ENCODE data around the gene C1QTNF3. TPM values are rescaled to one million over a fixed set of nuclear protein-coding genes. Genes with fewer than 3 reads are reported as not detected.

The C1QTNF3 gene
- total RNA-seq, 4 donors from 2014 or later: 5.9 to 30.1 (median 8.7) TPM

GRCh38 chr5:33997331-33997983, 45.6 kb downstream of the C1QTNF3 start:
- 27% methylated on average over 6 of the region's 6 CpGs for WGBS
- peaks cover 31% of the 10 kb centered on the region for H3K36me3 ChIP-seq

DNA sequence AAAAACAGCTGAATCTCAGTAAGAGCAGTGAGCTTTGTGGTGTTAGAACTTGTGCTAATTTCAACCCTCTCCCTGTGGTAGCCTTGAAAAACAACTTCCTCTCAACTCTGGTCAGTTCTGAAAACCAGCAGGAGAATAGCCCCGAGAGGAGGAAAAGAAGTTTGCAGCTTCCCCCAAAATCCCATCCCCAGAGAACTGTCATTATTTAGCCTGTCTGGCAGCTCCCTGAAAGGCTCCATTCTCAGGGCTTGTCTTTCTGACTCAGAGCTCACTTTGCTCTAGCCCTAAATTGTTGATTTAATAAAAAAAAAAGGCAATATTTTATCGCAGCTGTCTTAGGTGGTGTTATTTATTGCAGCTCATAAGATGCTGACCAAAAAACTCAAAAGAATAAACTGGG, 47.1 kb downstream of the C1QTNF3 start:
- Histone ChIP-seq H3K27me3 (no peaks in the 10 kb centered on the region), H3K36me3 (peaks cover 28% of the 10 kb centered on the region), H3K9me3 (no peaks in the 10 kb centered on the region), H3K4me1 (peaks cover 4% of the 10 kb centered on the region), H3K4me3 (no peak overlapping the region), H3K27ac (no peak overlapping the region)
- 73% methylated on average over 2 of the region's 2 CpGs for WGBS
- TF ChIP-seq, protein P1, sequence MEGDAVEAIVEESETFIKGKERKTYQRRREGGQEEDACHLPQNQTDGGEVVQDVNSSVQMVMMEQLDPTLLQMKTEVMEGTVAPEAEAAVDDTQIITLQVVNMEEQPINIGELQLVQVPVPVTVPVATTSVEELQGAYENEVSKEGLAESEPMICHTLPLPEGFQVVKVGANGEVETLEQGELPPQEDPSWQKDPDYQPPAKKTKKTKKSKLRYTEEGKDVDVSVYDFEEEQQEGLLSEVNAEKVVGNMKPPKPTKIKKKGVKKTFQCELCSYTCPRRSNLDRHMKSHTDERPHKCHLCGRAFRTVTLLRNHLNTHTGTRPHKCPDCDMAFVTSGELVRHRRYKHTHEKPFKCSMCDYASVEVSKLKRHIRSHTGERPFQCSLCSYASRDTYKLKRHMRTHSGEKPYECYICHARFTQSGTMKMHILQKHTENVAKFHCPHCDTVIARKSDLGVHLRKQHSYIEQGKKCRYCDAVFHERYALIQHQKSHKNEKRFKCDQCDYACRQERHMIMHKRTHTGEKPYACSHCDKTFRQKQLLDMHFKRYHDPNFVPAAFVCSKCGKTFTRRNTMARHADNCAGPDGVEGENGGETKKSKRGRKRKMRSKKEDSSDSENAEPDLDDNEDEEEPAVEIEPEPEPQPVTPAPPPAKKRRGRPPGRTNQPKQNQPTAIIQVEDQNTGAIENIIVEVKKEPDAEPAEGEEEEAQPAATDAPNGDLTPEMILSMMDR (IDR thresholded peaks at IDR 0.05): no peak
- TF ChIP-seq POLR2A (IDR thresholded peaks at IDR 0.05) (no peak), POLR2AphosphoS5 (IDR thresholded peaks at IDR 0.05) (no peak), EP300 (IDR thresholded peaks at IDR 0.05) (no peak)
- DNase-seq (ENCODE audit: low spot score in 2 of 2): no peak

More at GRCh38 chr5:33997331-33997983, 45.6 kb downstream of the C1QTNF3 start:
- Histone ChIP-seq H3K9me3 (no peaks in the 10 kb centered on the region), H3K4me1 (peaks cover 4% of the 10 kb centered on the region), H3K27me3 (no peaks in the 10 kb centered on the region), H3K27ac (no peak overlapping the region), H3K4me3 (no peak overlapping the region)
- DNase-seq (ENCODE audit: low spot score in 2 of 2): peak; percentile 81 to 83
- TF ChIP-seq, protein P1 (IDR thresholded peaks at IDR 0.05): peak; percentile 25 to 67
- no peak for TF ChIP-seq POLR2A (IDR thresholded peaks at IDR 0.05)
- peak in 1 of 3 donors; percentile 29 for TF ChIP-seq POLR2AphosphoS5 (IDR thresholded peaks at IDR 0.05)
- TF ChIP-seq EP300 (IDR thresholded peaks at IDR 0.05): no peak

DNA sequence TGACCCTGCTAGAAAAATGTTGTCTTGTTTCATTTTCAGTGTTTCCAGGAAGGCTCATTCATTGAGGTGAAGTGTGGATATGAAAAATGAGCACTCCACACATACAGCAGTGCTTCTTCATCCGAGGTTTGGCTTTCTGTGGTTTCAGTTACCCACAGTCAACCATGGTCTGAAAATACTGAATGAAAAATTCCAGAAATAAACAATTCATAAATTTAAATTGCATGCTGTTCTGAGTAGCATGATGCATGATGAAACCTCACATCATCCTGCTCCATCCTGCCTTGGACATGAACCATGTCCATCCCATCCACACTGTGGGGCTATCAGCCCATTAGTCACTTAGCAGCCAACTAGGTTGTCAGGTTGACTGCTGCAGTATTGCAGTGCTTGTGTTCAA, 48.2 kb downstream of the C1QTNF3 start:
- Histone ChIP-seq H3K36me3 (peaks cover 27% of the 10 kb centered on the region), H3K27ac (no peak overlapping the region)
- 61% methylated on average over 1 of the region's 1 CpG for WGBS

GRCh38 chr5:33992864-33993263, 50.1 kb downstream of the C1QTNF3 start:
- TF ChIP-seq, protein P1 (IDR thresholded peaks at IDR 0.05): no peak
- no peak for TF ChIP-seq POLR2AphosphoS5 (IDR thresholded peaks at IDR 0.05)
- no peak for TF ChIP-seq POLR2A (IDR thresholded peaks at IDR 0.05)
- TF ChIP-seq EP300 (IDR thresholded peaks at IDR 0.05): no peak
- Histone ChIP-seq H3K4me3 (no peak overlapping the region), H3K4me1 (peaks cover 4% of the 10 kb centered on the region), H3K9me3 (no peaks in the 10 kb centered on the region), H3K27me3 (no peaks in the 10 kb centered on the region), H3K36me3 (peaks cover 35% of the 10 kb centered on the region), H3K27ac (no peak overlapping the region)
- WGBS: 91% methylated on average over 2 of the region's 2 CpGs
- no peak for DNase-seq (ENCODE audit: low spot score in 2 of 2)

More for the DNA sequence above, 48.2 kb downstream of the C1QTNF3 start:
- no peak for DNase-seq (ENCODE audit: low spot score in 2 of 2)
- Histone ChIP-seq H3K27me3 (no peaks in the 10 kb centered on the region), H3K4me1 (peaks cover 4% of the 10 kb centered on the region), H3K4me3 (no peak overlapping the region), H3K9me3 (no peaks in the 10 kb centered on the region)
- no peak for TF ChIP-seq EP300 (IDR thresholded peaks at IDR 0.05)
- TF ChIP-seq POLR2A (IDR thresholded peaks at IDR 0.05): no peak
- TF ChIP-seq, protein P1 (IDR thresholded peaks at IDR 0.05): no peak
- TF ChIP-seq POLR2AphosphoS5 (IDR thresholded peaks at IDR 0.05): no peak

DNA sequence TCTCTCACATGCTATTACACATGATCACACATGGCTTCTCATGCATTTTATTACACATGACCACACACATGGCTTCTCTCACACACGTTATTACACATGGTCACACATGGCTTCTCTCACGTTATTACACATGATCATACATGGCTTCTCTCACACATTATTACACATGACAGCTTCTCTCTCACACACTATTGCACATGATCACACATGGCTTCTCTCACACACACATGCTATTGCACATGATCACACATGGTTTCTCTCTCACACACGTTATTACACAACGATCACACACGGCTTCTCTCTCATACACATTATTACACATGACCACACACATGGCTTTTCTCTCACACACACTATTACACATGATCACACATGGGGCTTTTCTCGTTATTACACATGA, 57.6 kb downstream of the C1QTNF3 start:
- no peak for TF ChIP-seq EP300 (IDR thresholded peaks at IDR 0.05)
- TF ChIP-seq POLR2AphosphoS5 (IDR thresholded peaks at IDR 0.05): no peak
- TF ChIP-seq POLR2A (IDR thresholded peaks at IDR 0.05): no peak
- TF ChIP-seq, protein P1 (IDR thresholded peaks at IDR 0.05): no peak
- H3K27me3 ChIP-seq: no peaks in the 10 kb centered on the region
- no peaks in the 10 kb centered on the region for H3K4me1 ChIP-seq
- no peak overlapping the region for H3K27ac ChIP-seq
- peaks cover 28% of the 10 kb centered on the region for H3K36me3 ChIP-seq
- no peaks in the 10 kb centered on the region for H3K9me3 ChIP-seq
- H3K4me3 ChIP-seq: no peak overlapping the region
- 96% methylated on average over 6 of the region's 6 CpGs for WGBS
- no peak for DNase-seq (ENCODE audit: low spot score in 2 of 2)
